Pulmonary artery endothelial cell (primary cell): ENCODE data around the gene THSD4. TPM values are rescaled to one million over a fixed set of nuclear protein-coding genes. Genes with fewer than 3 reads are reported as not detected.

Experiments used
- DNase-seq: peaks from one replicate; pipeline ENCODE4 v3.0.0-alpha.2; 2011; ENCODE audit warnings: low read depth, low spot score
- total RNA-seq: library from RNA; depleted of rRNA; stranded (reverse); fragments of >200 nt; gene quantifications from 2 replicates; pipeline ENCODE4 v1.2.3, GENCODE V29; 2014

Gene THSD4
- total RNA-seq = 19.0 and 35.2 TPM in 2 replicates

DNA sequence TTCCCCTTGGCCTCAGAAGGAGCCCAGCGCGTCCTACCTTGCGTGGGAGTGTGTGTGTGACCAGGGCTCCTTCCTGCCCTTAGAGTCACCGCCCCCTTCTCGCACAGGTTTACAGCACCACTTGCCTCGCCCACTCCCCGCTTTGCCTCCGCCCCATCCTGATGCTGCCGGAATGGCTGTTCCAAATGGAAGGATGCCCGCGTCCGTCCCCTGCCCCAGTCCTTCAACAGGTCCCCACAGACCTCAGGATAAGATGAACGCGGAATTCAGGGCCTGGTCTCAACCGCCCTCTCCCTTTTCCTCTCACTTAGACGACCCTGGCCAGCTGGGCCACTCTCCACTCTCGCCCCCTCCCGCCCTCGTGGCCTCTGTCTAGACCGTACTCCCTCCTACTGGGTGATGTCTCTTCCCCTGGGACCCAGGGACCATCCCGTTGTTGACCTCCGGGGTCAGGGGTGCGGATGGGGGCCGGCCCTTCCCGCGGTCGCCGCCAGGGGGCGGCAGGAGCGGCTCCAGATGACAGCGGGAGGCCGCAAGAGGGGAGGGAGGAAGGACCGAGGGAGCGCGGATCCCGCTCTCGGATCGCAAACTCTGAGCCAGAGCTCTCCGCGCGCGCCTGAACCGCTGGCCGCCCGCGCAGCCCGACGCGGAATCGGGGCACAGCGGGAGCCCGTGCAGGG is at the start of gene THSD4:
THSD4 (plus strand) TSS at position 585 of the 680 bp plus-strand sequence.
- DNase-seq = no peak

DNA sequence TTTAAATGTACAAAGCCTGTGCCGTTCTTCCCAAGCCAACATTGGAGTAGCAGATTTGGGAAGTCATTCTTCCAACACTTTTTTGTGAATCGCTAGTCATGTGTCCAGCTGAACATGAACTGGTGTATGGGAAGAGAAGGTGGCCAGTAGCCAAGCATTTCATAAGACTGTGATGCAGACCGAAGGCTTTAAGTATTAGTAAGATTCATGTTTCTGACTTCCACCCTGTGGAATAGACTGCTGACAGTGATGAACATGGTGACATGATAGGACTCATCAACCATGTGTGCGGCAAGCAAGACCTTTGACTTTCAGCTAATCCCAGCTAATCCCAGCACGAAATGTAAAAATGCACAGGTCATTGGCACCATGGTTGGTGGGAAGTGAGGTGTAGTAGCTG is 48.3 kb upstream of the THSD4 start:
- DNase-seq = no peak

DNA sequence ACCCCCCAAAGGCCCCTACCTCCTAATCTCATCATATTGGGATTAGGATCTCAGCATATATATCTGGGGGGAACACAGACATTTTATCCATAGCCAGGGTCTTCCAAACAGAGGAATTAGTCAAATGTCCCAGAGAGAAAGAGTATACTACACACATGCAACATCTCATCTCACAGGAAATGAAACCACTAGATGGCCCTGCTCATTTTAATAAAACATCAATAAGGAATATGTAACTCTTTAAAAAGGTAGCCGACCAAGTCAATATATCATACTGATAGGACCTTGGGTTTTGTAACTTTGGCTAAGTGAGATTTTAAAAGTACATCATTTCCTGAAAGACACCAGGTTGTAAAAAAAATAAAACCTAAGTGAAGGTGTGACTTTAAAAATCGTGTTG is 45.6 kb upstream of the THSD4 start:
- DNase-seq = no peak

DNA sequence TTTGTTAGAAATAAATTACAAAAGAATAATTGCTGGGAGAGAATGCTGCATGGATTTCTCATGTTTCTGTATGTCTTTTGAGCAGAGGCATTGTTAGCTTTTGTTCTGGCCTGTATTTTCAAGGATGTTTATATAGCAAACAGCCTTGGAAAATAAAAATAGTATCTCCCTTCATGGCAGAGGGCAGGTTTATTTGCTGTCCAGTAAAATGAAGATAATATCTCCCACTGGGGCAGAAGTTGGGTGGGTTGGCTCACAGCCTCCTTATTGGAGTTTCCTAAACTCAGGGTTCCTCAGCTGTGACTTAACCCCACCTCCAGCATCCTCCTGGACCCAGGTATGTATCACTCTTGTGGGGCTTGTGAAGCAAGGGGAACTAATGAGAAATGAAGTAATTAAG is 43.7 kb upstream of the THSD4 start:
- no peak for DNase-seq

DNA sequence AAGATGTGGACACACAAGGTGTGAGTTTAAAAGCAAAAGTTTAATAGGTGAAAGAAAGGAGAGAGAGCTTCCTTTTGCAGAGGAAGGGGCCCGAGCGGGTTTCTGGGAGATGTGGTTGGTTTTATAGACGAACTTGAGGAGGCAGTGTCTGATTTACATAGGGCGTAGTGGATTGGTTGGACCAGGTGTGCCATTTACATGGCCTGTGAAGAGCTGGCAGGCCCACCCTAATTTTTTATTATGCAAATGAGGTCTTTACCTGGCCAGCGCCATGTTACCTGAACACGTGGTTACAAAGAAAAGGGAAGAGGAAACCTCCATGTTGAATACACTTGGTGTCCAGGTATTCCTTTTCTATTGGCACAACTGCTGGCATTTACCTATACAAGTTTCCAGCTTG is 42.8 kb upstream of the THSD4 start:
- no peak for DNase-seq

DNA sequence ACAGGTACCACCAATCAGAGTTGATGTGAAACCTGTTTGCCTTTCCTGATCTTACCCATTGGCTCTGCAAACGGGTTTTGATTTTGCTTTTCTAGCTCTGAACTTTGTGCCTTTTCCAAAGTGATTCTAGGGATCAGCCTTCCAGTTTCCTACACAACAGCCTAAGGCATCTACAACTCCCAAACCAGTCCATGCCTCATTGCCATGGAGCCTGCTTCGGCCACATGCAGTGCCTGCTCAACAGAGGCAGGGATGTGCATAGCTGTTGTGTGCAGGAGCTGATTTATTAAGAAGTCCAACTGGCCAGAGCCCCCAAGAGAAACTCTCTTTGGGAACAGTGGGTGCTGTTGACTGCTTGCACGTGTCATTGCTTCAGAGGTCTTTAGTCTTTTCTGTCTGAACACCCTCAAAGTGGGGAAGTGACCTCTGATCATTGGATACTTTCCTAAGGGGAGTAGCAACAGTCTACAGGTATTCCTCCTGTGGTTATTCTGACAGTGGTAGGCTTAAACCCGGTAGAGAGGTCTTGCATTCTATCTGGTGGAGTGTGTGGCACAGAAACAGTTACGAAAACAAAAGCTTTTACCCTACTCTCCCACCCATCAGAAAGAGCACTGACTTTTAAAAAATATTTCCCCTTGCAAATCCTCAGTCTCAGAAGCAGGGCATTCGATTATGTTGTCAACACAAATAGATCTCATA is 36.6 kb upstream of the THSD4 start:
- DNase-seq = no peak

DNA sequence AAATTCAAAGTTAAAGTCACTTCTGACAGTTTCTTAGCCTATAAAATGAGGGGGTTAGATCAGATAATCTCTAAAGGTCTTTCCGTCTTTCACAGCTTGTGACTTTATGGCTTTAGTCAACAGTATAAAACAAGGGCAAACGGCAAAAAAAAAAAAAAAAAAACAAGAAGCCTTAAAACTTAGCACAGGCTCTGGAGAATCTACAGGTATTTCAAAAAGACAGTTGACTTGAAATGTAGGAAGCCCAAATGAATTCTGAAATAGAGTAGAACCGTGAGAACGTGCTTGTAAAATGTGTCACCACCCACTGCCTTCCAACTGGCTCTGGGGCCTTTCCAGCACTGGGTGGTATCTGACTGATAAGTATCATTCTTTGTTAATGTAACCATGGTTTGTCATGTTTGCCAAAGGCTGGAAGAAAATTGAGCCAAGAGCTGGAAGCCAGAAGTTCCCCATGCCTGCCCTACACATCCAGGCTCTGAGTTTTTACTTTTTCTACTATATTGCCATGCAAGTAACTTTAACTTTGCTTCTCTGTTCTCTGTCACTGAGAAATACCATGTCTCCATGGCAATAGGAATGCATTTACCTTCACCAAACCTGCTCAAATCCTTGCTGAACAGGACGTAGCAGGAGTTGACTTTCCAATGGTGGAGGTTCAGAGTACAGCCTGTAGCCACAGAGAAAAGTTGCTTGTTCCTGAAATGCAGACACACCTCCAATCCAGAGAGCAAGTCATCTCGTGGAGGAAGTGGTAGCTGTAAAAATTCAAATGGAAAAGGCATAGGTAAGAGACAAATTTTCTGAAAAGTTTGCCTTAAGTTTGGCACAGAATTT is 35.8 kb upstream of the THSD4 start:
- DNase-seq = no peak

DNA sequence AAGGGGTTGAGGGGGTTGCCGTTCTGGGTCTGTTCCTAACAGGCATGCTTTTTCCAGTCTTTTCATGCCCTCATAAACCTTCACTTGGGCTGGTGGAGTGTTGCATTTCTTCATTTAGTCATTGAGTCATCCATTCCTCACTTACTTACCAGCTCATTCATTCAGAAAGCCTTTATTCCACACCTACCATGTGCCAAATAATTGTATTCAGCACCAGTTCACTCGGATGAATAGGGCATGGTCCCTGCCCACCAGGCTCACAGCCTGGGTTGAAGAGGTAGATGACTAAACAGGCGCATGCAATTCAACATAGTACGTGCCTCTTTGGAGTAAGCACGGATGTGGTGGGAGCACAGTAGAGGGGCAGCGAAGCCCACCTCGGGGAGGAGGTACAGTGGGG is 35.1 kb upstream of the THSD4 start:
- DNase-seq = no peak

DNA sequence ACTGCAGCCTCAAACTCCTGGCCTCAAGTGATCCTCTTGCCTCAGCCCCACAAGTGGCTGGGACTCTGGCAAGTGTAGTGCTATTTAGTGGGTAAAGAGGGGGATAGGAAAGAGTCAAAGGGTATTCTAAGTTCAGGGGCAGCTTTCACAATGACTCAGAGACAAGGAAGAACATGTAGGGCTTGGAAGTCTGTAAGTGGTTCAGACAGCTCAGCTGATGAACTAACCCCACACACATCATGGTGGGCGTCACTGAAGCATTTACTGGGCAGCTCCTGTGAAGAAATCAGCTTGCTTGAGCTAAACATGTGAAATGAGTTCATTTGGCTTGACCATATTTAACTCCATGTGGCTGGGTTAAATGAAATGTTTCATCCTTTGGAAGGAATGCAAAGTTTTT is 34.6 kb upstream of the THSD4 start:
- no peak for DNase-seq

DNA sequence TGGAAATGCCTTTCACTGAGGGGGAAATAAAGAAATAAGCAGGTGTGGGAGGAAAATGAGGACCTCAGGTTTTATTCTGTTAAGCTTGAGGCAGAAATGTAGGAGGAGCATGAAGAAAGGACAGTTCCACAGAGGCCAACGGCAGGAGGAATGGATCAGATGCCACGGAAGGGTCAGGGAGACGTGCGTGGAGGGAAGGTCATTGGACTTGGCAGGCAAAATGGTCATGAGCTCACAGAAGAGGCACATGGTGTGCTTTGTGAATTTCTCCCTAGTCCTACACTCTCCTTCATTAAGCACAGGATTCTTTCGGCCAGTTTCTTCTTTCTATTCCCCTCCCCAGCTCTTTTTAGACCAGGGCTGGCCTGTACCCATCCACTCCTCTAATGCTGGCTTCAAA is 32.5 kb upstream of the THSD4 start:
- no peak for DNase-seq

DNA sequence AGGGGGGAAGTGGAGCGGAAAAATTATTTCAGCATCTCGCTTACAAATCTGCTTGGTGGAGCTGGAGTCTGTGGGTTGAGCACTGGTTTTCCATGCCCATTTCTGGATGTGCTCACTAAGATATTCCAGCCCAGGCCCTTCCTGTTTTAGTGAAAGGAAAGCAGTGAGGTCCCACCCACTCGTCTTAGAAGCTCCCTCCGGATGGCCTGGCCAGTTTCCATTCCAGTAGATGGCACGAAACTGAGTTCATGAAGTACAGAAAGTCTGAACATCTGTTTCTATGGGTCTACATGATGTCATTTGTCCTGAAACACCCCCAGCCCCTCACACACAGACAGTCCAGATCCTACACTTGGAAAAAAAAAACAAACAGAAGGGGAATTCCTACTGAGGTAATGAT is 31.9 kb upstream of the THSD4 start:
- DNase-seq = peak; percentile 13

DNA sequence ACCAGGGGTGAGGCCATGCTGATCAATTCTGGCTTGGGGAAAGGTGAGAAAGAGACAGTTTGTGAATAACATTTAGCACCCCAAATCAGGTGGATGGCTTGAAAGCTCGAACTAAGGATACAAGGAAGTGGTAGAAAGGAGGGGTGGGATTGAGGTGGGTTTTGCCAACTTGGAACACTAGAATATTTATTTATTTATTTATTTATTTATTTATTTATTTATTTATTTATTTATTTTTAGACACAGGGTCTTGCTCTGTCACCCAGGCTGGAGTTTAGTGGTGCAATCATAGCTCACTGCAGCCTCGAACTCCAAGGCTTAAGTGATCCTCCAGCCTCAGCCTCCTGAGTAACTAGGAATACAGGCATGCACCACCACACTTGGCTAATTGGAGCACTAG is 31.0 kb upstream of the THSD4 start:
- DNase-seq = no peak

DNA sequence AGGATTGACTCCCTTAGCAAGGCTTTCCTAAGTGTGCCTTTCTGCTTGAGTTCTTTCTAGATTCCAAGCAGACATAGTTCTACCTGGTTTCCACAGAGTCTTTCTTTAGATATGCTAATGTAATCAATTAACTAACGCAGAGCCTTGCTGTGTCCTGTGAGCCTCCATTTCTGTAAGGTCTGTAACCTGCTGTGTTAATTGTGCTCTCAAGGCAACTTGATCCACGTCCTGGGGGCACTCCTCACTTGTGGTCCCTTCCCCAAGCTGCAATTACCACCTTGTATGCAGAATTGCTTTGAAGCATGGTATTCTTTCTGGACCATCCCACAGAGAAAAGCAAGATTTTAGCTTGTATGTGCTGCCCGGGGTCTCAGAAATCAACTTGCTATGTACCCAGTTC is 29.5 kb upstream of the THSD4 start:
- no peak for DNase-seq

DNA sequence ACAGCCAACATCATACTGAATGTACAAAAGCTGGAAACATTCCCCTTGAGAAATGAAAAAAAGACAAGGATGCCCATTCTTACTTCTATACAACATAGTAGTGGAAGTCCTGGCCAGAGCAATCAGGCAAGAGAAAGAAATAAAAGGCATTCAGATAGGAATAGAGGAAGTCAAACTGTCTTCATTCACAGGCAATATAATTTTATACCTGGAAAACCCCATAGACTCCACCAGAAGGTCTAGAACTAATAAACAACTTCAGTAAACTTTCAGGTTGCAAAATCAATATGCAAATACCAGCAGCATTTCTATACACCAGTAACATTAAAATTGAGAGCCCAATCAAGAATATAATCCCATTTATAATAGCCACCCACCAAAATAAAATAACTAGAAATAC is 27.1 kb upstream of the THSD4 start:
- DNase-seq = no peak

DNA sequence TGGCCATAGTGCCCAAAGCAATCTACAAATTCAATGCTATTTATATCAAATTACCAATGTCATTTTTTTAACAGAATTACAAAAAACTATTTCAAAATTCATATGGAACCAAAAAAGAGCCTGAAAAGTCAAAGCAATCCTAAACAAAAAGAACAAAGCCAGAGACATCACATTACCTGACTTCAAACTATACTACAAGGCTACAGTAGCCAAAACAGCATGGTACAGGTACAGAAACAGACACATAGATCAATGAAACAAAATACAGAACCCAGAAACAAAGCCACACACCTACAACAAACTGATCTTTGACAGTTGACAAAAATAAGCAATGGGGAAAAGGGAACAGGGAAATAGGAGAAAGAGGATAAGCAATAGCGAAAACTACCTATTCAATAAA is 26.6 kb upstream of the THSD4 start:
- DNase-seq = no peak

DNA sequence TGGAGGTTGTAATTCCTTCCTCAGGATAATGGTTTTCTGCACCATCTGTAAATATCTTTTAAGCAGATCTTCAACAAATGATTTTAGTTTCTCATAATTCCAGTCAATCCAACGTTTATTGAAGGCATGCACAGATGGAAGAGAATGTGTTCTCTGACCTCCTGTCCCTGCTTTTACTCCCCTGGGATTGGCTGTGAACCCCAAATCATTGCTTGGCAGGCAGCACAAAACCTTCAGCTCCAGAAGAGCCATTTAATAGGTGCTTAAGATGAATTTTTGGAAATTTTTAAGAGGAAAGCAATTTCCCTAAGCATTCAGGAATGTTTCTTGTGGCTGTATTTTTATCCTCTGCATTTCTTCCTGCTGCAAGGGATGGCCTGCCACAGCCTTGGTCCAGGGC is 25.5 kb upstream of the THSD4 start:
- DNase-seq = no peak

DNA sequence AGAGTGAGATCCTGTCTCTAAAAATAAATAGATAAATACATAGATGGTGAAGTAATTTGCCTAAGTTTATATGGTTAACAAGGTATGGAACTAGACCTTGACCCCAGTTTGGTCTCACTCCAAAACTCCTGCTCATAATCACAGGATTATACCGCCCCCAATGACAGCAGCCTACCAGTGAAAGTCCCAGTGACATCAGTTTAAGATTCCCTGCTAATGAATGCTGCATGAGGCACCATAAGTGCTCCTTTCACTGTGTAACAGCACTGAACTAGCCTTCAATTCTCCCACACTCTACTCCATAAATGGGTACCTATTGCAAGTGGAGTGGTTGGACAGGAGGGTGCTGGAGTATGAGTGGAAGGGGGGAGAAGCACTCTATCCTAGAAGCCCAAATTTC is 23.7 kb upstream of the THSD4 start:
- DNase-seq = no peak

DNA sequence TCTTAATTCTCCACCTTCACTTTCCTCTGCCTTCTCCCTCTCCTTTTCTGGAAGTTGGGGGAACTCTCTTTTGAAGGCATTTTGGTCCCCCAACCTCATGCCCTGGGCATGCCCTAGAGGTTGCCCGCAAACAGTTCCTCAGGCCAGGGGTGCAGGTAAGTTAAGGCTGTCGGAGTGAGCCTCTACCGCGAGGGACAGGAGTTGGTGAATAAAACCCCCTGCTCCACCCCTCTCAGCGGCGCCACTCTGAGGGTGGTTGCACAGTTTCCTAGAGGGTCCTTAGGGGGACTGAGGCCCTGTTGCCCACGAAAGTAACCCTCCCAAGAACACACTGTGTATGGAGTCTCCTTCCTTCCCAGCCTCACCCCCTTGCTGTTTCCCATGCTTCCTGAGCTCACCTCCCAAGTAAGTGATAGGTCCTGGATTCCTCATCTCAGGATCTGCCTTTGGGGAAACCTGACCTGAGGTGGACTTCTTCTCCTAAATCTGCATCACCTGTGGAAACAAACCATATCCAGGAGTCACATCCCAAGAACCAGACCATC is 23.1 kb upstream of the THSD4 start:
- DNase-seq = no peak

DNA sequence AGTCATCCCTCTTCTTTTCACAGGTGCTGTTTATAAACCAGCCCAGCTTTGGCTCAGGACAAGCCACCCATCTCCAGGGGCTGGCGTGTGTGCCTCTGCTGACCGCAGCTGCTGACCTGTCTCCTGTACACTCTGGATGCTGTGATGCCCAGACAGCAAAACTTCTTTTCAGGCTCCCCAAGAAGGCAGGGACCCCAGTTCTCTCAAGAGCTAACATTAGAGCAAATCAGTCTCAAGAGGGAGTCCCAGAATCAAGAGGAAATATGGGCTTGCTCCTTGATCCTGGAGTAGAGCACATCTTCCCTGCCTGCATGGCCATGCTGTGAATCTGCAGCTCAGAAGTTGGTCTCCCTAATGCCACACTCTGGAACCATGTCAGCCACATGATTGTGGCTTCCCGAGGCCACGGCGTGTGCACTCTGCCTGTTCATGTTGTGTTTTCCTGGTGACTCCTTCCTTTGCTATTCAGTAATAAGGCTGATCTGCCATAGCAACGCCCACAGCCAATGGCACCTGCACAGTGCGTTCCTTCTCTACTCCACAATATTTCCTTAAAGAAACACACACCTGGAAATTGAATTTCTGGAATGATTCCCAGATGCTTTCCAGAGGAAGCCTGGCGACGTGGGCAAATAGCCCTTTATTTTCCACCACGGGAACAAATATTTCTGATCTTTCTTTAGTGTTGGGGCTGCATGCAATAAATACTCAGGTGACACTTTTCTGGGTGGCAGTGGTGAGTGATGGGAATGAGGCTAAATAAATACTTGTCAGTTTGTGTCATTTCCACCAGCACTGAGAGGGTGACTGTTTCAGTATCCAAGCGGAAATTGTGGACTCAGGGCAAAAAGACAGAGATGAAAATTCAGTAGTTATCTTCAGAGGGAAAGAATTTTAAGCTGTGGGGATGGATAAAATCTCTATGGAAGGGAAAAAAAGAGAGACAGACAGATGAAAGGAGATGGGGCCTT is 21.9 kb upstream of the THSD4 start:
- peak; percentile 13 for DNase-seq

DNA sequence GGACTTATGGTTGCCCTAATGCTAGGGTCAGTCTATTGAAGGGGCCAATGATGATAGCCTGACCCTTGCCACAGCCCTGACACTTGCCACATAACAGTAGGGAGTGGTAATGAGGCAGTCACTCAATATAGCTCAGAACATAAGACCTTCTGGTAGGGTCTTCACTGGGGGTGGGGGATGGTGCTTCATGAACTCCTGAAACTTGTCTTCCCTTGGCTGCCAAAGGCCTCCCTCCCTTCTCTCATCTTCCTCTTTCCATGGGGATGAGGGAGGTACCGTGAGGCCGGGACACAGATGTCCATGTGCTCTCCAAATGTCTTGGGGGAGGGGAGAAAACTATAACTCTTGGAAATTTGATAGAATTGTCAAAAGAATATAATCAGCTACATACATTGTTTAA is 21.1 kb upstream of the THSD4 start:
- DNase-seq = no peak

DNA sequence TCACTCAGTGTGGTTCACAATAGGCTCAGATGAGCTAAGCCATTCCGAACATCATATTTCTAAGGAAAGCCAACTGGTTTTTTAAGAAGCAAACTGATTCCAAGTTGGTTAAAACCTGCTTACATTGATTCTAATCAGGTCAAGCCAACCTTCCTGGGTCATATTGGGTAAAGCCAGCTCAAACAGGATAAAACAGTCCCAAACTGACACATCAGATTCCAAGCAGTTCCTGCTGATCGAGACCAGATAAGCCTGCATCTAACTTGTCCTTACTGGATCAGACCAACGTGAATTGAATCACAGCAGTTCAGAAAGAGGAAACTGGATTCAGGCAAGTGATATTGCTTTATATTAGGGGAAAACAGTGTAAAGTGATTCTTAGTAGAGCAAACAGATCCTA is 18.6 kb upstream of the THSD4 start:
- DNase-seq = no peak
